ENCODE results near the gene COLEC12.

DNA sequence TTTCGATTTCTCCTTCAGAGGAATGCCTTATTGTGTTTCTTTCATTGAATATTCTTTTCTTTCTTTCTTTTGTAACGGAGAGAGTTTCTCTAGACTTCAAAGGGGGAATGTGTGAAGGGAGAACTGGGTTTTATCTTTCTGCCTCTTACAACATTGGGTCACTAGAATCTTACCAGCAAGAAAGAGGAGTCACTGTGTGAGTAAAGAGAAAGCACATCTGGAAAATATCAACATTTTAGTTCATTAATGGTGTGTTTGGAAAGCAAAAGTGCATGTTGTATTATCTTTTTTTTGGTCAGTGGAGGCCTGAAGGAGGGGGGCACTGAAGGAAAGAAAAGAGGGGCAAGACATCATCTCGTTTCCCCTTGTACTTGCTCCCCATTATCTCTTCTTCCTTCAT is 146.0 kb downstream of the COLEC12 start:
- TF ChIP-seq POLR2A (IDR thresholded peaks at IDR 0.05; ENCODE audit: low read length) (no peak), GATA1 (IDR thresholded peaks at IDR 0.05; ENCODE audit: low read depth, low read length) (no peak)
